H9 (cell line): ENCODE data around the gene ARMC12. TPM values are rescaled to one million over a fixed set of nuclear protein-coding genes. Genes with fewer than 3 reads are reported as not detected.

Experiments
- DNase-seq: peaks from one replicate; pipeline ENCODE4 v3.0.0-alpha.2; 2017
- H2AFZ ChIP-seq: one replicate; pipeline ENCODE4 v1.6.1; 2013; ENCODE audit warnings: mild to moderate bottlenecking, low read length, control low read depth, moderate library complexity
- H2AK5ac ChIP-seq: 2 replicates; pipeline ENCODE4 v1.6.1; 2013; ENCODE audit warnings: low read length, control low read depth, mixed read lengths; ENCODE audit not compliant: insufficient read length
- H2BK120ac ChIP-seq: one replicate; pipeline ENCODE4 v1.6.1; 2013; ENCODE audit warnings: low read depth, mild to moderate bottlenecking, low read length, control low read depth, inconsistent platforms; ENCODE audit not compliant: poor library complexity, severe bottlenecking
- H2BK12ac ChIP-seq: 2 replicates; pipeline ENCODE4 v1.6.1; 2013; ENCODE audit warnings: low read length, control low read depth, mixed read lengths, low read depth; ENCODE audit not compliant: insufficient read length
- H2BK15ac ChIP-seq: 2 replicates; pipeline ENCODE4 v1.6.1; 2013; ENCODE audit warnings: low read depth, low read length, control low read depth
- H2BK20ac ChIP-seq: one replicate; pipeline ENCODE4 v1.6.1; 2013; ENCODE audit warnings: low read depth, mild to moderate bottlenecking, low read length, control low read depth, inconsistent platforms; ENCODE audit not compliant: poor library complexity, severe bottlenecking
- H2BK5ac ChIP-seq: 2 replicates; pipeline ENCODE4 v1.6.1; 2013; ENCODE audit warnings: low read length, control low read depth, mixed read lengths; ENCODE audit not compliant: insufficient read length
- H3K14ac ChIP-seq: 2 replicates; pipeline ENCODE4 v1.6.1; 2013; ENCODE audit warnings: low read length, control low read depth; ENCODE audit not compliant: insufficient read depth
- H3K18ac ChIP-seq: 2 replicates; pipeline ENCODE4 v1.6.1; 2013; ENCODE audit warnings: low read depth, mild to moderate bottlenecking, mixed read lengths, low read length, control low read depth; ENCODE audit not compliant: insufficient read length
- H3K23ac ChIP-seq: 2 replicates; pipeline ENCODE4 v1.6.1; 2013; ENCODE audit warnings: low read length, control low read depth, mixed read lengths, low read depth; ENCODE audit not compliant: insufficient read length
- H3K23me2 ChIP-seq: 2 replicates; pipeline ENCODE4 v1.6.1; 2013; ENCODE audit warnings: low read depth, mild to moderate bottlenecking, mixed read lengths, low read length, control low read depth; ENCODE audit not compliant: insufficient read length, poor library complexity, severe bottlenecking
- H3K27ac ChIP-seq: 2 replicates; pipeline ENCODE4 v1.5.1; 2013; ENCODE audit warnings: low read length, control low read depth, mixed read lengths, low read depth; ENCODE audit not compliant: insufficient read length
- H3K27me3 ChIP-seq: 2 replicates; pipeline ENCODE4 v1.6.1; 2013; ENCODE audit warnings: low read length, control low read depth, inconsistent platforms; ENCODE audit not compliant: insufficient read depth
- H3K4ac ChIP-seq: 2 replicates; pipeline ENCODE4 v1.6.1; 2013; ENCODE audit warnings: low read depth, mild to moderate bottlenecking, control low read depth, inconsistent platforms, low read length, moderate library complexity
- H3K4me1 ChIP-seq: 2 replicates; pipeline ENCODE4 v1.6.1; 2013; ENCODE audit warnings: low read length, control low read depth, inconsistent platforms; ENCODE audit not compliant: insufficient read depth
- H3K4me2 ChIP-seq: 2 replicates; pipeline ENCODE4 v1.6.1; 2013; ENCODE audit warnings: low read length, control low read depth, mixed read lengths; ENCODE audit not compliant: insufficient read length, insufficient read depth
- H3K56ac ChIP-seq: 2 replicates; pipeline ENCODE4 v1.6.1; 2013; ENCODE audit warnings: low read depth, mild to moderate bottlenecking, mixed read lengths, low read length, control low read depth; ENCODE audit not compliant: insufficient read length
- H3K79me1 ChIP-seq: 2 replicates; pipeline ENCODE4 v1.6.1; 2013; ENCODE audit warnings: low read depth, mild to moderate bottlenecking, moderate library complexity, low read length, control low read depth, inconsistent platforms; ENCODE audit not compliant: insufficient read depth, poor library complexity, severe bottlenecking
- H3K79me2 ChIP-seq: 2 replicates; pipeline ENCODE4 v1.6.1; 2013; ENCODE audit warnings: low read length, control low read depth, inconsistent platforms; ENCODE audit not compliant: insufficient read depth
- H3K9ac ChIP-seq: 2 replicates; pipeline ENCODE4 v1.6.1; 2013; ENCODE audit warnings: low read length, control low read depth, mixed read lengths; ENCODE audit not compliant: insufficient read length; ENCODE audit errors: extremely low read depth
- H3K9me3 ChIP-seq: one replicate; pipeline ENCODE4 v1.6.1; 2013; ENCODE audit warnings: low read depth, low read length, inconsistent platforms; ENCODE audit not compliant: control insufficient read depth
- H3T11ph ChIP-seq: one replicate; pipeline ENCODE4 v1.6.1; 2013; ENCODE audit warnings: mild to moderate bottlenecking, low read length, control low read depth, inconsistent platforms
- H4K20me1 ChIP-seq: one replicate; pipeline ENCODE4 v1.6.1; 2013; ENCODE audit not compliant: control insufficient read depth, insufficient read length, insufficient read depth
- H4K5ac ChIP-seq: 2 replicates; pipeline ENCODE4 v1.6.1; 2013; ENCODE audit warnings: low read depth, mild to moderate bottlenecking, mixed read lengths, low read length, control low read depth; ENCODE audit not compliant: insufficient read length
- H4K8ac ChIP-seq: replicated peaks from 2 replicates; pipeline ENCODE4 v1.6.1; 2013; ENCODE audit warnings: low read length, control low read depth, mixed read lengths, low read depth; ENCODE audit not compliant: insufficient read length
- H4K91ac ChIP-seq: 2 replicates; pipeline ENCODE4 v1.6.1; 2013; ENCODE audit warnings: low read depth, mild to moderate bottlenecking, moderate library complexity, mixed read lengths, low read length, control low read depth; ENCODE audit not compliant: insufficient read length
- H3K27ac Mint-ChIP-seq, 3 experiments: 2 replicates in 2 of 3; 3 replicates in 1 of 3; pipeline ENCODE4 v1.8.0; 2020 to 2021; ENCODE audit warnings: mixed read lengths in 3 of 3, mild to moderate bottlenecking in 1 of 3, moderate library complexity in 1 of 3
- H3K27me3 Mint-ChIP-seq: 2 replicates; pipeline ENCODE4 v1.8.0; 2021; ENCODE audit warnings: low read depth, mild to moderate bottlenecking, moderate library complexity, mixed read lengths
- H3K36me3 Mint-ChIP-seq, 3 experiments: 2 replicates in 2 of 3; 3 replicates in 1 of 3; pipeline ENCODE4 v1.8.0; 2020 to 2021; ENCODE audit warnings: low read depth in 3 of 3, mixed read lengths in 3 of 3; ENCODE audit not compliant: insufficient read depth in 1 of 3
- H3K4me1 Mint-ChIP-seq, 2 experiments: 2 replicates each; pipeline ENCODE4 v1.8.0; 2020; ENCODE audit warnings: mixed read lengths in 2 of 2
- H3K4me3 Mint-ChIP-seq, 2 experiments: 2 replicates in 1 of 2; 3 replicates in 1 of 2; pipeline ENCODE4 v1.8.0; 2020 to 2021; ENCODE audit warnings: mild to moderate bottlenecking in 2 of 2, mixed read lengths in 2 of 2, moderate library complexity in 1 of 2
- H3K9me3 Mint-ChIP-seq, 2 experiments: 2 replicates in 1 of 2; 3 replicates in 1 of 2; pipeline ENCODE4 v1.8.0; 2020; ENCODE audit warnings: mild to moderate bottlenecking in 2 of 2, mixed read lengths in 2 of 2, moderate library complexity in 1 of 2
- WGBS: extraction: QIAGEN DNeasy Blood & Tissue Kit; methylation state at CpG from one replicate; pipeline ENCODE4 v1.1.7; 2013; ENCODE audit warnings: missing lambda C conversion rate, low lambda C conversion rate, mixed read lengths; ENCODE audit not compliant: insufficient read length; ENCODE audit errors: extremely low coverage; 5-methylcytosine and 5-hydroxymethylcytosine counted together
- total RNA-seq: library from RNA; stranded (reverse); gene quantifications from 2 replicates; pipeline ENCODE4 v1.2.1, GENCODE V29; 2021
- TF ChIP-seq, protein P1 (sequence below): fragments of 200-600 bp; sonication (generic); conservative IDR thresholded peaks from 3 replicates; pipeline ENCODE4 v1.8.0; 2021; ENCODE audit warnings: antibody characterized with exemption, mild to moderate bottlenecking

Gene ARMC12
- total RNA-seq, 1 experiment from 2014 or later: 1.7 TPM

DNA sequence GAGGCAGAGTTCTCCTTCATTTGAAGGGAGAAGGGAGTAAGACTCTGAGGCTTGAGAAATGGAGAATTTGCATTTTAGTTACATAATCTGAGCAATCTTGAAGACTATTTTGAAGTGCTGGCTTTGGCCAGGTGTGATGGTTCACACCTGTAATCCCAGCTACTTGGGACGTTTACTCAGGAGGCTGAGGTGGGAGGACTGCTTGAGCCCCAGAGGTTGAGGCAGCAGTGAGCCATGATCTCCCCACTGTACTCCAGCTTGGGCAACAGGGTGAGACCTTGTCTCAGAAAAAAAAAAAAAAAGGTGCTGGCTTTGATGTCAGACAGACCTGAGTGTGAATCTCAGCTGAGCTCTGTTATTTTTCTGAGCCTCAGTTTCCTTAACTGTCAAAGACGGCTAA is 12.4 kb upstream of the ARMC12 start:
- Histone ChIP-seq H3K18ac (no peak overlapping the region), H2BK15ac (no peak overlapping the region), H3K23ac (no peak overlapping the region), H4K8ac (no peak overlapping the region), H2BK20ac (no peak overlapping the region), H3K23me2 (peaks cover 8% of the 10 kb centered on the region), H2AFZ (no peak overlapping the region), H3K27ac (no peak overlapping the region), H3K14ac (no peak overlapping the region), H3K4me1 (peaks cover 22% of the 10 kb centered on the region; the same call in 1 of the 2 replicates), H3K4me2 (no peak overlapping the region), H2AK5ac (no peak overlapping the region), H2BK12ac (no peak overlapping the region), H3T11ph (no peak overlapping the region), H4K5ac (no peak overlapping the region), H3K56ac (no peak overlapping the region), H2BK120ac (no peak overlapping the region), H3K79me1 (no peaks in the 10 kb centered on the region), H4K20me1 (no peaks in the 10 kb centered on the region), H3K9me3 (no peaks in the 10 kb centered on the region), H3K79me2 (no peaks in the 10 kb centered on the region), H4K91ac (no peak overlapping the region), H3K27me3 (peaks cover 2% of the 10 kb centered on the region; the same call in 1 of the 2 replicates), H3K4ac (no peak overlapping the region), H3K9ac (no peak overlapping the region), H2BK5ac (no peak overlapping the region)
- Mint-ChIP-seq H3K27ac (no peak overlapping the region), H3K4me1 (peaks cover 48 to 52% of the 10 kb centered on the region in 2 experiments), H3K27me3 (peaks cover 29% of the 10 kb centered on the region), H3K4me3 (no peak overlapping the region), H3K36me3 (no peaks in the 10 kb centered on the region; a peak in 1 of 7 replicates), H3K9me3 (no peaks in the 10 kb centered on the region)
- no CpG with 5 or more reads among the region's 2 CpGs for WGBS
- TF ChIP-seq, protein P1, sequence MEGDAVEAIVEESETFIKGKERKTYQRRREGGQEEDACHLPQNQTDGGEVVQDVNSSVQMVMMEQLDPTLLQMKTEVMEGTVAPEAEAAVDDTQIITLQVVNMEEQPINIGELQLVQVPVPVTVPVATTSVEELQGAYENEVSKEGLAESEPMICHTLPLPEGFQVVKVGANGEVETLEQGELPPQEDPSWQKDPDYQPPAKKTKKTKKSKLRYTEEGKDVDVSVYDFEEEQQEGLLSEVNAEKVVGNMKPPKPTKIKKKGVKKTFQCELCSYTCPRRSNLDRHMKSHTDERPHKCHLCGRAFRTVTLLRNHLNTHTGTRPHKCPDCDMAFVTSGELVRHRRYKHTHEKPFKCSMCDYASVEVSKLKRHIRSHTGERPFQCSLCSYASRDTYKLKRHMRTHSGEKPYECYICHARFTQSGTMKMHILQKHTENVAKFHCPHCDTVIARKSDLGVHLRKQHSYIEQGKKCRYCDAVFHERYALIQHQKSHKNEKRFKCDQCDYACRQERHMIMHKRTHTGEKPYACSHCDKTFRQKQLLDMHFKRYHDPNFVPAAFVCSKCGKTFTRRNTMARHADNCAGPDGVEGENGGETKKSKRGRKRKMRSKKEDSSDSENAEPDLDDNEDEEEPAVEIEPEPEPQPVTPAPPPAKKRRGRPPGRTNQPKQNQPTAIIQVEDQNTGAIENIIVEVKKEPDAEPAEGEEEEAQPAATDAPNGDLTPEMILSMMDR: no peak
- no peak for DNase-seq
